Measurements from ENCODE around the gene PPP6R1. TPM values are rescaled to one million over a fixed set of nuclear protein-coding genes. Genes with fewer than 3 reads are reported as not detected.

PPP6R1 gene
- total RNA-seq, 4 donors from 2014 or later, result 30.6 to 59.2 (median 47.4) TPM

GRCh38 chr19:55283548-55284377, 24.9 kb upstream of the PPP6R1 start, which contains the start of gene BRSK1:
TSS of gene BRSK1 (plus strand) at chr19:55283997. CDS start at chr19:55284443, 446 bp downstream.
- Histone ChIP-seq H3K27me3 (peaks cover 0 to 27% (median 0%) of the 10 kb centered on the region in 4 donors), H3K9me3 (no peaks in the 10 kb centered on the region), H3K36me3 (no peaks in the 10 kb centered on the region), H3K27ac (peak within 1 kb of the TSS; percentile 39 to 87 (median 70)), H3K4me3 (peak within 1 kb of the TSS; percentile 35 to 64 (median 49)), H3K4me1 (peaks cover 15 to 44% (median 19%) of the 10 kb centered on the region in 3 donors)
- intact Hi-C loops (cut with DNase I), result loop anchor here (10.0 kb wide), 1 partner anchor 131 kb away; no protein-coding TSS in a partner anchor
- DNase-seq, result no peak
- TF ChIP-seq, protein P1, sequence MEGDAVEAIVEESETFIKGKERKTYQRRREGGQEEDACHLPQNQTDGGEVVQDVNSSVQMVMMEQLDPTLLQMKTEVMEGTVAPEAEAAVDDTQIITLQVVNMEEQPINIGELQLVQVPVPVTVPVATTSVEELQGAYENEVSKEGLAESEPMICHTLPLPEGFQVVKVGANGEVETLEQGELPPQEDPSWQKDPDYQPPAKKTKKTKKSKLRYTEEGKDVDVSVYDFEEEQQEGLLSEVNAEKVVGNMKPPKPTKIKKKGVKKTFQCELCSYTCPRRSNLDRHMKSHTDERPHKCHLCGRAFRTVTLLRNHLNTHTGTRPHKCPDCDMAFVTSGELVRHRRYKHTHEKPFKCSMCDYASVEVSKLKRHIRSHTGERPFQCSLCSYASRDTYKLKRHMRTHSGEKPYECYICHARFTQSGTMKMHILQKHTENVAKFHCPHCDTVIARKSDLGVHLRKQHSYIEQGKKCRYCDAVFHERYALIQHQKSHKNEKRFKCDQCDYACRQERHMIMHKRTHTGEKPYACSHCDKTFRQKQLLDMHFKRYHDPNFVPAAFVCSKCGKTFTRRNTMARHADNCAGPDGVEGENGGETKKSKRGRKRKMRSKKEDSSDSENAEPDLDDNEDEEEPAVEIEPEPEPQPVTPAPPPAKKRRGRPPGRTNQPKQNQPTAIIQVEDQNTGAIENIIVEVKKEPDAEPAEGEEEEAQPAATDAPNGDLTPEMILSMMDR (IDR thresholded peaks at IDR 0.05), result no peak
- TF ChIP-seq POLR2A (IDR thresholded peaks at IDR 0.05), result no peak
- WGBS, 2 donors, result 25 to 33% methylated on average over 5 to 6 of the region's 44 CpGs

DNA sequence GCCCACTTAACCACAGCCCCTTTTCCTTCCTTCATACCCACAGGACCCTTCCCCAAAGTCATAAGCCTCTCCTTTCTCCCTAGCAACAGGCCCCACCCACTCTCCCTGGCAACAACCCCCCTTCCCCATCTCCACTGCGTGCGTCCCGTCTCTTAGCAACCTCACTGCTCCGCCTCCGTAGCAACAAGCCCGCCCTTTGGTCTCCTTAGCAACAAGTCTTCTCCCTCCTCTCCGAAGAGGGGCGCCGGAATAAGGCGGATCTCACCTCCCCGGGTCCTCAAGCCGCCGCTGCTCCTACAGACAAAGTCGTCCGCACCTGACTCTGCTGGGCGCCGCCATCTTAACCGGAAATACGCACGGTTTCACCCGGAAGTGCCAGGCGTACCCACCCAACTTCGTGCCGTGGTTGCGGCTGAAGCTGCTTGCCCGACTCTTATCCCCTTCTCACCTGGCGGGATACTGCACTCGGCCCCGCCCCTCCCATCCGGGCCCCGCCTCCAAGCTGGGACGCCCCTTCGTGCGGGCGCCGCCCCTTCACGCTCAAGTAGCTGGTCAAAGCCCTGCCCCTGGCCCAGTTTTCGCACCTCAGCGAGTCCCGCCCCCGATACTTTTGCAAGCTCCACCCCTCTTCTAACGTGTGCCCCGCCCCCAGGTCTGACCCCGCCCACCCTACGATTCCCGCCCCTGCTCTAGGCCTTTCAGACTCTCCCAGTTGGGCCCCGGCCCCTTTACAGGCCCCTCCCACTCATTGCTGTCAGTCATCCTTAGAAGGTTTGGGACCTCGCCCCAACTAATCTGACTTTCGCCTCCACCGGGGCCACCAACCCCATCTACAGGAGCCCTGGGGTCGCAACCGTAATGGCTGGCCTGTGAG, 21.2 kb upstream of the PPP6R1 start, which contains the start of gene HSPBP1:
HSPBP1 (minus strand) TSS at position 341 of the 874 bp plus-strand sequence. CDS start 502 bp downstream, outside the sequence.
- peak within 1 kb of the TSS; percentile 73 to 92 (median 85) for H3K27ac ChIP-seq
- 3% methylated on average over 35 to 40 of the region's 52 CpGs for WGBS, 2 donors
- DNase-seq, result peak; percentile 68

GRCh38 chr19:55279340-55279739, 20.5 kb upstream of the PPP6R1 start:
- 10 to 13% methylated on average over 12 to 20 of the region's 23 CpGs for WGBS, 2 donors
- H3K27ac ChIP-seq, result peak overlapping the region; percentile 73 to 92 (median 85)
- no peak for TF ChIP-seq POLR2A (IDR thresholded peaks at IDR 0.05)
- TF ChIP-seq, protein P1 (IDR thresholded peaks at IDR 0.05), result no peak

More for the DNA sequence above, 21.2 kb upstream of the PPP6R1 start, which contains the start of gene HSPBP1:
- intact Hi-C loops (cut with DNase I), result loop anchor here (10.0 kb wide), 1 partner anchor 135 kb away; no protein-coding TSS in a partner anchor
- TF ChIP-seq, protein P1 (IDR thresholded peaks at IDR 0.05), result no peak
- TF ChIP-seq POLR2A (IDR thresholded peaks at IDR 0.05), result peak in 2 of 4 donors; percentile 16 to 27
- H3K27me3 ChIP-seq, result peaks cover 0 to 24% (median 0%) of the 10 kb centered on the region in 4 donors
- H3K9me3 ChIP-seq, result no peaks in the 10 kb centered on the region
- peaks cover 15 to 49% (median 19%) of the 10 kb centered on the region in 3 donors for H3K4me1 ChIP-seq
- peaks cover 0 to 34% (median 11%) of the 10 kb centered on the region in 3 donors for H3K36me3 ChIP-seq
- H3K4me3 ChIP-seq, result peak within 1 kb of the TSS; percentile 66 to 83 (median 72)

DNA sequence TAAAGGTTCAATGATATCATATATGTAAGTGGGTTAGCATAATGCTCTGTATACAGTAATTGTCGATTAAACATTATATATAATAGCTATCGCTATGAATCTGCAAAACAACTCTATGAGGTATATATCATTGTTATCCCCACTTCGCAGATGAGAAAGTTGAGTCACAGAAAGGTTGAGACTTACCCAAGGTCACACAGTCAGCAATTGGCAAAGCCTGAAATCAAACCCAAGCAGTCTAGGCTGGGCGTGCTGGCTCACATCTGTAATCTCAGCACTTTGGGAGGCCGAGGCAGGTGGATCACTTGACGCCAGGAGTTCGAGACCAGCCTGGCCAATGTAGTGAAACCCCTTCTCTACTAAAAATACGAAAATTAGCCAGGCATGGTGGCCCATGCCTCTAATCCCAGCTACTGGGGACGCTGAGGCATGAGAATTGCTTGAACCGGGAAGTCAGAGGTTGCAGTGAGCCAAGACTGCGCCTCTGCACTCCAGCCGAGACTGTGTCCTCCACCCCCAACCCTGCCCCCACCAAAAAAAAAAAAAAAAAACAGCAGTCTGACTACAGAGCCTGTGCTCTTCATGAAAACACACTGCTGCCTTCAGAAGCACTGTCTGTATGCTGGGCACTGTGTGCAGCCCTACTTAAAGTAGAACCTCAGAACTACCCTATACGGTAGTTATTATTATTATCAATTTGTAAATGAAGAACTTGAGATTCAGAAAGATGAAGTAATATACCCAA, 19.7 kb upstream of the PPP6R1 start:
- peaks cover 15 to 34% (median 15%) of the 10 kb centered on the region in 3 donors for H3K4me1 ChIP-seq
- TF ChIP-seq, protein P1 (IDR thresholded peaks at IDR 0.05), result no peak
- no peak for TF ChIP-seq POLR2A (IDR thresholded peaks at IDR 0.05)
- H3K9me3 ChIP-seq, result no peaks in the 10 kb centered on the region
- 71 to 77% methylated on average over 11 of the region's 13 CpGs for WGBS, 2 donors
- no peak overlapping the region for H3K4me3 ChIP-seq
- peaks cover 4 to 47% (median 15%) of the 10 kb centered on the region in 3 donors for H3K36me3 ChIP-seq
- H3K27me3 ChIP-seq, result peaks cover 0 to 10% (median 0%) of the 10 kb centered on the region in 4 donors
- intact Hi-C loops (cut with DNase I), result no loop called here
- no peak for DNase-seq
- no peak overlapping the region for H3K27ac ChIP-seq

More at GRCh38 chr19:55279340-55279739, 20.5 kb upstream of the PPP6R1 start:
- peak overlapping the region; percentile 66 to 83 (median 72) for H3K4me3 ChIP-seq
- H3K27me3 ChIP-seq, result peaks cover 0 to 18% (median 0%) of the 10 kb centered on the region in 4 donors
- intact Hi-C loops (cut with DNase I), result no loop called here
- no peak for DNase-seq
- no peaks in the 10 kb centered on the region for H3K9me3 ChIP-seq
- H3K36me3 ChIP-seq, result peaks cover 0 to 40% (median 13%) of the 10 kb centered on the region in 3 donors
- peaks cover 15 to 42% (median 19%) of the 10 kb centered on the region in 3 donors for H3K4me1 ChIP-seq

All from esophagus squamous epithelium (tissue), 5 donors.